IPS DF 6.9 (cell line): ENCODE measurements around the gene SLC36A4.
"Not testable (repeated sequence)": the region's sequence is repeated elsewhere in the genome, so short reads cannot be mapped to it uniquely, and the experiment has no call there.

Source experiments
- DNase-seq: peaks from one replicate; pipeline ENCODE4 v3.0.0-alpha.2; 2013; ENCODE audit warnings: low read depth, low spot score
- H3K27ac ChIP-seq: one replicate; pipeline ENCODE4 v1.5.1; 2013; ENCODE audit warnings: low read length, control low read depth
- H3K27me3 ChIP-seq: 2 replicates; pipeline ENCODE4 v1.6.1; 2013; ENCODE audit warnings: mild to moderate bottlenecking, low read length; ENCODE audit not compliant: control insufficient read depth, insufficient read depth
- H3K36me3 ChIP-seq: 2 replicates; pipeline ENCODE4 v1.6.1; 2013; ENCODE audit warnings: low read length; ENCODE audit not compliant: control insufficient read depth, insufficient read depth
- H3K4me1 ChIP-seq: 2 replicates; pipeline ENCODE4 v1.6.1; 2013; ENCODE audit warnings: low read length; ENCODE audit not compliant: control insufficient read depth, insufficient read depth
- H3K4me3 ChIP-seq: 2 replicates; pipeline ENCODE4 v1.5.1; 2013; ENCODE audit warnings: mild to moderate bottlenecking, low read length
- H3K9me3 ChIP-seq: 2 replicates; pipeline ENCODE4 v1.6.1; 2013; ENCODE audit warnings: low read length, inconsistent platforms; ENCODE audit not compliant: control insufficient read depth, insufficient read depth
- WGBS: extraction: QIAGEN DNeasy Blood & Tissue Kit; methylation state at CpG from one replicate; pipeline ENCODE4 v1.1.7; 2013; ENCODE audit warnings: mixed read lengths, missing lambda C conversion rate; ENCODE audit not compliant: insufficient read length, insufficient coverage; 5-methylcytosine and 5-hydroxymethylcytosine counted together

SLC36A4 gene

GRCh38 chr11:93194673-93195291 lies 3.0 kb downstream of the SLC36A4 start:
- WGBS, result no CpG with 5 or more reads among the region's 1 CpG
- Histone ChIP-seq H3K27ac (no peak overlapping the region), H3K9me3 (no peaks in the 10 kb centered on the region), H3K36me3 (no peaks in the 10 kb centered on the region), H3K4me3 (no peak overlapping the region), H3K27me3 (no peaks in the 10 kb centered on the region), H3K4me1 (no peaks in the 10 kb centered on the region; the same call in 1 of the 2 replicates)
- DNase-seq, result no peak

GRCh38 chr11:93193731-93194130 lies 4.1 kb downstream of the SLC36A4 start:
- no peaks in the 10 kb centered on the region; the same call in 1 of the 2 replicates for H3K4me1 ChIP-seq
- no peak overlapping the region for H3K4me3 ChIP-seq
- no CpG with 5 or more reads among the region's 2 CpGs for WGBS
- H3K27ac ChIP-seq, result no peak overlapping the region
- no peaks in the 10 kb centered on the region for H3K27me3 ChIP-seq
- DNase-seq, result no peak
- H3K36me3 ChIP-seq, result no peaks in the 10 kb centered on the region
- H3K9me3 ChIP-seq, result no peaks in the 10 kb centered on the region

GRCh38 chr11:93192163-93192562 lies 5.6 kb downstream of the SLC36A4 start:
- Histone ChIP-seq H3K27ac (no peak overlapping the region), H3K4me1 (no peaks in the 10 kb centered on the region; the same call in 1 of the 2 replicates), H3K4me3 (no peak overlapping the region), H3K9me3 (peaks cover 2% of the 10 kb centered on the region; the same call in 1 of the 2 replicates), H3K27me3 (no peaks in the 10 kb centered on the region), H3K36me3 (no peaks in the 10 kb centered on the region)
- peak; percentile 35 for DNase-seq
- WGBS, result no CpG with 5 or more reads among the region's 5 CpGs

- Histone ChIP-seq H3K9me3 (peaks cover 2% of the 10 kb centered on the region; the same call in 1 of the 2 replicates), H3K4me1 (no peaks in the 10 kb centered on the region), H3K36me3 (no peaks in the 10 kb centered on the region), H3K27ac (no peak overlapping the region), H3K4me3 (no peak overlapping the region), H3K27me3 (no peaks in the 10 kb centered on the region)
- no CpG with 5 or more reads among the region's 1 CpG for WGBS
- no peak for DNase-seq
Measured at GRCh38 chr11:93189462-93189861, 8.3 kb downstream of the SLC36A4 start.

- Histone ChIP-seq H3K27me3 (no peaks in the 10 kb centered on the region), H3K4me3 (no peak overlapping the region), H3K27ac (no peak overlapping the region), H3K9me3 (peaks cover 2% of the 10 kb centered on the region; the same call in 1 of the 2 replicates), H3K4me1 (no peaks in the 10 kb centered on the region), H3K36me3 (no peaks in the 10 kb centered on the region)
- no peak for DNase-seq
Measured at GRCh38 chr11:93188726-93189125, 9.1 kb downstream of the SLC36A4 start.

- Histone ChIP-seq H3K27ac (no peak overlapping the region), H3K9me3 (peaks cover 2% of the 10 kb centered on the region; the same call in 1 of the 2 replicates), H3K4me3 (no peak overlapping the region), H3K36me3 (no peaks in the 10 kb centered on the region), H3K4me1 (no peaks in the 10 kb centered on the region), H3K27me3 (no peaks in the 10 kb centered on the region)
- no peak for DNase-seq
Measured at GRCh38 chr11:93187290-93187689, 10.5 kb downstream of the SLC36A4 start.

- WGBS, result no CpG with 5 or more reads among the region's 13 CpGs
- H3K36me3 ChIP-seq, result peaks cover 10% of the 10 kb centered on the region; the same call in 1 of the 2 replicates
- H3K27me3 ChIP-seq, H3K4me3 ChIP-seq, H3K9me3 ChIP-seq, DNase-seq, H3K4me1 ChIP-seq, H3K27ac ChIP-seq: not testable (repeated sequence)
Measured at GRCh38 chr11:93177891-93178290, 19.9 kb downstream of the SLC36A4 start.

GRCh38 chr11:93169950-93170561 lies 27.7 kb downstream of the SLC36A4 start:
- H3K4me1 ChIP-seq, result no peaks in the 10 kb centered on the region
- H3K27me3 ChIP-seq, result no peaks in the 10 kb centered on the region
- H3K36me3 ChIP-seq, result no peaks in the 10 kb centered on the region; the same call in 1 of the 2 replicates
- H3K9me3 ChIP-seq, result no peaks in the 10 kb centered on the region
- WGBS, result 100% methylated on average over 1 of the region's 2 CpGs
- H3K4me3 ChIP-seq, result no peak overlapping the region
- no peak for DNase-seq
- no peak overlapping the region for H3K27ac ChIP-seq

- Histone ChIP-seq H3K36me3 (no peaks in the 10 kb centered on the region; the same call in 1 of the 2 replicates), H3K4me3 (no peak overlapping the region), H3K9me3 (no peaks in the 10 kb centered on the region), H3K27ac (no peak overlapping the region), H3K27me3 (no peaks in the 10 kb centered on the region), H3K4me1 (no peaks in the 10 kb centered on the region)
- no peak for DNase-seq
- WGBS, result no CpG with 5 or more reads among the region's 2 CpGs
Measured at GRCh38 chr11:93169143-93169542, 28.6 kb downstream of the SLC36A4 start.

GRCh38 chr11:93166862-93167261 lies 30.9 kb downstream of the SLC36A4 start:
- DNase-seq, result no peak
- Histone ChIP-seq H3K27me3 (no peaks in the 10 kb centered on the region), H3K9me3 (no peaks in the 10 kb centered on the region), H3K4me3 (no peak overlapping the region), H3K27ac (no peak overlapping the region), H3K36me3 (no peaks in the 10 kb centered on the region; the same call in 1 of the 2 replicates), H3K4me1 (no peaks in the 10 kb centered on the region)
- WGBS, result no CpG with 5 or more reads among the region's 2 CpGs

- Histone ChIP-seq H3K27ac (no peak overlapping the region), H3K9me3 (no peaks in the 10 kb centered on the region), H3K4me3 (no peak overlapping the region), H3K36me3 (no peaks in the 10 kb centered on the region; the same call in 1 of the 2 replicates), H3K27me3 (no peaks in the 10 kb centered on the region), H3K4me1 (no peaks in the 10 kb centered on the region)
- no peak for DNase-seq
Measured at GRCh38 chr11:93166194-93166593, 31.6 kb downstream of the SLC36A4 start.
